ENCODE measurements around the gene LRRC49.

GRCh38 chr15:70876011-70876410 lies 16.6 kb upstream of the LRRC49 start:
- no peak for TF ChIP-seq CTCF (IDR thresholded peaks at IDR 0.05; ENCODE audit: low read length)
- no peak for TF ChIP-seq EZH2 (IDR thresholded peaks at IDR 0.05; ENCODE audit: borderline replicate concordance, low read length)

Measured in OCI-LY1 (cell line).